IMR-90 (cell line): Measurements from ENCODE around the gene SIX5. TPM values are rescaled to one million over a fixed set of nuclear protein-coding genes. Genes with fewer than 3 reads are reported as not detected.

Source experiments
- ATAC-seq: fragments of 200-7000 bp; cut with Tn5 transposase; 2 replicates; pipeline ENCODE4 v1.9.1; 2020; ENCODE audit warnings: low read depth, mild to moderate bottlenecking, moderate library complexity
- BruUV-seq: library from RNA; stranded (reverse); fragments of 400-500 nt; replicated peaks from 2 replicates; lab custom pipeline; 2021; lab: Mats Ljungman, UMichigan
- CTCF ChIA-PET: fragments of 300-600 bp; formaldehyde crosslinking; extraction: SDS; loops from one replicate; lab custom pipeline; 2021; ENCODE audit warnings: antibody characterized with exemption; lab: Yijun Ruan, JAX
- POLR2A ChIA-PET: fragments of 300-600 bp; sonication (Branson Sonifier 250); formaldehyde crosslinking; loops from one replicate; lab custom pipeline; 2022; ENCODE audit warnings: antibody characterized with exemption; ENCODE audit not compliant: unreplicated experiment; lab: Charles Lee
- DNase-seq: peaks from one replicate; pipeline ENCODE4 v3.0.0; 2013
- H2AFZ ChIP-seq: replicated peaks from 2 replicates; pipeline ENCODE3; 2013; ENCODE audit warnings: low read length, mild to moderate bottlenecking; ENCODE audit not compliant: poor library complexity
- H2AK5ac ChIP-seq: 2 replicates; pipeline ENCODE4 v1.6.1; 2013; ENCODE audit warnings: low read depth, low read length, inconsistent platforms
- H2AK9ac ChIP-seq: replicated peaks from 2 replicates; pipeline ENCODE3; 2013; ENCODE audit warnings: mild to moderate bottlenecking, low read depth, low read length, moderate library complexity; ENCODE audit not compliant: poor library complexity
- H2BK120ac ChIP-seq: 2 replicates; pipeline ENCODE4 v1.6.1; 2013; ENCODE audit warnings: low read depth, low read length, inconsistent platforms
- H2BK15ac ChIP-seq: 3 replicates; pipeline ENCODE4 v1.6.1; 2013; ENCODE audit warnings: low read depth, low read length, inconsistent platforms
- H2BK20ac ChIP-seq: 2 replicates; pipeline ENCODE4 v1.6.1; 2013; ENCODE audit warnings: low read depth, mild to moderate bottlenecking, inconsistent platforms, low read length, moderate library complexity
- H2BK5ac ChIP-seq: 2 replicates; pipeline ENCODE4 v1.6.1; 2013; ENCODE audit warnings: mild to moderate bottlenecking, low read depth, low read length, inconsistent platforms; ENCODE audit not compliant: poor library complexity, severe bottlenecking
- H3K14ac ChIP-seq: replicated peaks from 2 replicates; pipeline ENCODE4 v1.6.1; 2013; ENCODE audit warnings: low read depth, low read length, inconsistent platforms
- H3K18ac ChIP-seq: 2 replicates; pipeline ENCODE4 v1.6.1; 2013; ENCODE audit warnings: low read depth, low read length, control low read depth
- H3K23ac ChIP-seq: 2 replicates; pipeline ENCODE4 v1.6.1; 2013; ENCODE audit warnings: low read depth, low read length, inconsistent platforms
- H3K27ac ChIP-seq: 2 replicates; pipeline ENCODE4 v1.5.1; 2013; ENCODE audit warnings: mild to moderate bottlenecking, control low read depth, low read length; ENCODE audit not compliant: insufficient read depth
- H3K27me3 ChIP-seq: 2 replicates; pipeline ENCODE4 v1.6.1; 2013; ENCODE audit warnings: low read length; ENCODE audit not compliant: control insufficient read depth, insufficient read depth
- H3K36me3 ChIP-seq: 2 replicates; pipeline ENCODE4 v1.6.1; 2013; ENCODE audit warnings: low read length, mixed read lengths; ENCODE audit not compliant: control insufficient read depth, insufficient read depth
- H3K4ac ChIP-seq: 2 replicates; pipeline ENCODE4 v1.6.1; 2013; ENCODE audit warnings: low read depth, low read length, inconsistent platforms
- H3K4me1 ChIP-seq: 2 replicates; pipeline ENCODE4 v1.6.1; 2013; ENCODE audit warnings: low read length, mixed read lengths; ENCODE audit not compliant: control insufficient read depth, insufficient read depth
- H3K4me2 ChIP-seq: 2 replicates; pipeline ENCODE4 v1.6.1; 2013; ENCODE audit warnings: low read depth, mild to moderate bottlenecking, control low read depth, low read length, moderate library complexity
- H3K4me3 ChIP-seq: 2 replicates; pipeline ENCODE4 v1.5.1; 2013; ENCODE audit warnings: low read depth, mild to moderate bottlenecking, control low read depth, low read length, moderate library complexity; ENCODE audit not compliant: insufficient read depth
- H3K56ac ChIP-seq: 2 replicates; pipeline ENCODE4 v1.6.1; 2013; ENCODE audit warnings: low read length, inconsistent platforms; ENCODE audit not compliant: insufficient read depth; ENCODE audit errors: extremely low read depth
- H3K79me1 ChIP-seq, 2 experiments: 2 replicates each; pipeline ENCODE4 v1.6.1; 2013; ENCODE audit warnings: low read length in 2 of 2, inconsistent platforms in 1 of 2, low read depth in 1 of 2
- H3K9ac ChIP-seq: 2 replicates; pipeline ENCODE4 v1.6.1; 2013; ENCODE audit warnings: low read depth, low read length, control low read depth
- H3K9me1 ChIP-seq: 2 replicates; pipeline ENCODE4 v1.6.1; 2013; ENCODE audit warnings: low read length, inconsistent platforms; ENCODE audit not compliant: insufficient read depth
- H3K9me3 ChIP-seq: 2 replicates; pipeline ENCODE4 v1.6.1; 2013; ENCODE audit warnings: low read length; ENCODE audit not compliant: control insufficient read depth, insufficient read depth
- H4K20me1 ChIP-seq: 2 replicates; pipeline ENCODE4 v1.6.1; 2013; ENCODE audit warnings: low read length, inconsistent platforms; ENCODE audit not compliant: insufficient read depth
- H4K5ac ChIP-seq: 2 replicates; pipeline ENCODE4 v1.6.1; 2013; ENCODE audit warnings: mild to moderate bottlenecking, low read depth, low read length, control low read depth
- H4K8ac ChIP-seq, 2 experiments: 2 replicates each; pipeline ENCODE4 v1.6.1; 2013; ENCODE audit warnings: low read depth in 2 of 2, low read length in 2 of 2, control low read depth in 1 of 2, inconsistent platforms in 1 of 2
- H4K91ac ChIP-seq: 2 replicates; pipeline ENCODE4 v1.6.1; 2013; ENCODE audit warnings: low read depth, low read length, inconsistent platforms; ENCODE audit not compliant: insufficient read depth
- CHD1 ChIP-seq: IDR thresholded peaks from 2 replicates; pipeline ENCODE4 v1.6.1; 2012; ENCODE audit warnings: low read depth, low read length, improper control_type of control experiment
- FOS ChIP-seq: fragments of 150-350 bp; IDR thresholded peaks from 2 replicates; pipeline ENCODE4 v1.6.1; 2016; ENCODE audit warnings: low read depth, low read length
- MAFK ChIP-seq: IDR thresholded peaks from 2 replicates; pipeline ENCODE4 v1.6.1; 2012; ENCODE audit warnings: low read depth, low read length, improper control_type of control experiment
- MAZ ChIP-seq: IDR thresholded peaks from 2 replicates; pipeline ENCODE4 v1.6.1; 2012; ENCODE audit warnings: low read depth, mild to moderate bottlenecking, low read length, improper control_type of control experiment, moderate library complexity, borderline replicate concordance
- MXI1 ChIP-seq: IDR thresholded peaks from 2 replicates; pipeline ENCODE4 v1.6.1; 2012; ENCODE audit warnings: low read depth, mild to moderate bottlenecking, low read length, moderate library complexity, borderline replicate concordance
- NFE2L2 ChIP-seq: fragments of 150-350 bp; IDR thresholded peaks from 2 replicates; pipeline ENCODE4 v1.6.1; 2016; ENCODE audit warnings: low read depth, mild to moderate bottlenecking, low read length
- POLR2A ChIP-seq: IDR thresholded peaks from 2 replicates; pipeline ENCODE4 v1.6.1; 2012; ENCODE audit warnings: mild to moderate bottlenecking, low read depth, low read length
- RFX5 ChIP-seq: IDR thresholded peaks from 2 replicates; pipeline ENCODE4 v1.8.0; 2012; ENCODE audit warnings: low read depth, mild to moderate bottlenecking, low read length, moderate library complexity
- WGBS, 2 experiments: methylation state at CpG; one replicate each; pipeline versions ENCODE4 v1.1.5 to v1.1.7; 2013; ENCODE audit warnings: missing lambda C conversion rate in 2 of 2; ENCODE audit not compliant: insufficient read length in 1 of 2; ENCODE audit errors: extremely low coverage in 2 of 2; 5-methylcytosine and 5-hydroxymethylcytosine counted together
- dilution Hi-C: fragments of 300-500 bp; cut with HindIII; formaldehyde crosslinking; loops from one replicate; pipeline ENCODE4 v1.14.3; 2018; ENCODE audit warnings: low sequenced_read_pairs; ENCODE audit not compliant: unreplicated experiment
- in situ Hi-C: fragments of 300-500 bp; cut with MboI; formaldehyde crosslinking; loops from 3 replicates; pipeline ENCODE4 v1.14.3; 2019; ENCODE audit warnings: low sequenced_read_pairs, inconsistent platforms, mixed read lengths
- intact Hi-C: fragments of 100-400 bp; cut with micrococcal nuclease; formaldehyde crosslinking; loops from 2 replicates; pipeline ENCODE4 v1.10.0; 2022
- polyA plus RNA-seq, 3 experiments: library from polyadenylated mRNA; depleted of rRNA; stranded (reverse); fragments of >200 nt; gene quantifications; 2 replicates each; pipeline ENCODE4 v1.2.3, GENCODE V29; 2012; ENCODE audit warnings: low replicate concordance in 1 of 3
- total RNA-seq: library from RNA; depleted of rRNA; stranded (reverse); fragments of >200 nt; gene quantifications from 2 replicates; pipeline ENCODE4 v1.2.3, GENCODE V29; 2012
- TF ChIP-seq, protein P1 (sequence below): fragments of 150-350 bp; IDR thresholded peaks from 2 replicates; pipeline ENCODE4 v1.6.1; 2016; ENCODE audit warnings: low read depth, mild to moderate bottlenecking, low read length, moderate library complexity, borderline replicate concordance
- TF ChIP-seq, protein P2 (sequence below): conservative IDR thresholded peaks from 2 replicates; pipeline ENCODE4 v1.5.1; 2012; ENCODE audit warnings: mild to moderate bottlenecking, low read depth, low read length, improper control_type of control experiment
- TF ChIP-seq, protein P3 (sequence below): fragments of 150-350 bp; IDR thresholded peaks from 2 replicates; pipeline ENCODE4 v1.6.1; 2017; ENCODE audit warnings: mild to moderate bottlenecking, antibody characterized with exemption, low read length, low read depth

SIX5 gene
- total and polyA plus RNA-seq, 2 of the 4 experiments (the other 2 are of a cell fraction) = 0.90 to 15.5 TPM

DNA sequence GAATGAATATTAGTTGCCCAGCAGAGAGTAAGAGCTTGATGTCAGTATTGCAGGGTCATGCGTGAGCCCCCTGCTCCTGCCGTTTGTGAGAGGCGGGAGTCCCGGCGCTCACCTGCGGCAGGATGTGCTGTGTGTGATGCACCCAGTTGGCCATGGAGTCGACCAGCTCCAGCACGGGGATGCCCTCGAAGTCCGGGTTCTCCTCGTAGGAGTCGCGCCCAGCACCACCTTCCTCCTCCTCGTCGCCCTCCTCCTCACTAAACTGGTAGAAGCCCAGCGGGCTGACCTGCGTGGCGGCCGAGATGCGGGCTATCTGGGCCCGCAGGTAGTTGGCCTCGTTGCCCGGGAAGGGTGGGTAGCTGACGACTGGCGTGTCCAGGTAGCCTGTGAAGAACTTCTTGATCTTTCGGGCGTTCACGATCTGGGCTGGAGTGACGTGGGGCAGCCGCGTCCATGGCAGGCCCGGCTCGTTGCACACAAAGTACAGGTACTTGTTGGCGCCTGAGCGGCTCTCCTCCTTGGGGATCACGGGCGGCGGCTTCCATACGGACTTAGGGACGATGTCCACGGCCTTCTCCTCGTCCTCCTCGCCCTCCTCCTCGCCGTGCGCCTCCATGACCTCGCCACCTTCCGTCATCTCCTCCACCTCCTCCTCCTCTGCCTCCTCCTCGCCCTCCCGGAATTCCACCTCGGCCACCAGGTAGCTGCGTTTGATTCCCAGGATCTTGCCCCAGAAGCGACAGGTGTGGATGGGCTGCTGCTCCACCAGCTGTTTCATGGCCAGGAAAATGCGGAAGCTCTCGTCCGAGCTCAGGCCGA is 35.3 kb upstream of the SIX5 start:
- H3K9ac ChIP-seq = no peak overlapping the region
- H3K36me3 ChIP-seq = no peaks in the 10 kb centered on the region
- no peak overlapping the region for H4K91ac ChIP-seq
- DNase-seq = no peak
- H3K56ac ChIP-seq = no peak overlapping the region
- ChIA-PET CTCF (no interaction called here), POLR2A (no interaction called here)
- no peak for TF ChIP-seq POLR2A
- TF ChIP-seq, protein P1, sequence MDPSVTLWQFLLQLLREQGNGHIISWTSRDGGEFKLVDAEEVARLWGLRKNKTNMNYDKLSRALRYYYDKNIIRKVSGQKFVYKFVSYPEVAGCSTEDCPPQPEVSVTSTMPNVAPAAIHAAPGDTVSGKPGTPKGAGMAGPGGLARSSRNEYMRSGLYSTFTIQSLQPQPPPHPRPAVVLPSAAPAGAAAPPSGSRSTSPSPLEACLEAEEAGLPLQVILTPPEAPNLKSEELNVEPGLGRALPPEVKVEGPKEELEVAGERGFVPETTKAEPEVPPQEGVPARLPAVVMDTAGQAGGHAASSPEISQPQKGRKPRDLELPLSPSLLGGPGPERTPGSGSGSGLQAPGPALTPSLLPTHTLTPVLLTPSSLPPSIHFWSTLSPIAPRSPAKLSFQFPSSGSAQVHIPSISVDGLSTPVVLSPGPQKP = no peak
- no peak for TF ChIP-seq RFX5
- TF ChIP-seq, protein P2, sequence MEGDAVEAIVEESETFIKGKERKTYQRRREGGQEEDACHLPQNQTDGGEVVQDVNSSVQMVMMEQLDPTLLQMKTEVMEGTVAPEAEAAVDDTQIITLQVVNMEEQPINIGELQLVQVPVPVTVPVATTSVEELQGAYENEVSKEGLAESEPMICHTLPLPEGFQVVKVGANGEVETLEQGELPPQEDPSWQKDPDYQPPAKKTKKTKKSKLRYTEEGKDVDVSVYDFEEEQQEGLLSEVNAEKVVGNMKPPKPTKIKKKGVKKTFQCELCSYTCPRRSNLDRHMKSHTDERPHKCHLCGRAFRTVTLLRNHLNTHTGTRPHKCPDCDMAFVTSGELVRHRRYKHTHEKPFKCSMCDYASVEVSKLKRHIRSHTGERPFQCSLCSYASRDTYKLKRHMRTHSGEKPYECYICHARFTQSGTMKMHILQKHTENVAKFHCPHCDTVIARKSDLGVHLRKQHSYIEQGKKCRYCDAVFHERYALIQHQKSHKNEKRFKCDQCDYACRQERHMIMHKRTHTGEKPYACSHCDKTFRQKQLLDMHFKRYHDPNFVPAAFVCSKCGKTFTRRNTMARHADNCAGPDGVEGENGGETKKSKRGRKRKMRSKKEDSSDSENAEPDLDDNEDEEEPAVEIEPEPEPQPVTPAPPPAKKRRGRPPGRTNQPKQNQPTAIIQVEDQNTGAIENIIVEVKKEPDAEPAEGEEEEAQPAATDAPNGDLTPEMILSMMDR = no peak
- TF ChIP-seq MXI1 = no peak
- TF ChIP-seq FOS = no peak
- no peak for TF ChIP-seq MAFK
- TF ChIP-seq, protein P3, sequence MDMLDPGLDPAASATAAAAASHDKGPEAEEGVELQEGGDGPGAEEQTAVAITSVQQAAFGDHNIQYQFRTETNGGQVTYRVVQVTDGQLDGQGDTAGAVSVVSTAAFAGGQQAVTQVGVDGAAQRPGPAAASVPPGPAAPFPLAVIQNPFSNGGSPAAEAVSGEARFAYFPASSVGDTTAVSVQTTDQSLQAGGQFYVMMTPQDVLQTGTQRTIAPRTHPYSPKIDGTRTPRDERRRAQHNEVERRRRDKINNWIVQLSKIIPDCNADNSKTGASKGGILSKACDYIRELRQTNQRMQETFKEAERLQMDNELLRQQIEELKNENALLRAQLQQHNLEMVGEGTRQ = no peak
- TF ChIP-seq NFE2L2 = no peak
- TF ChIP-seq CHD1 = no peak
- TF ChIP-seq MAZ = no peak
- WGBS, 2 experiments = 92% methylated on average over 31 of the region's 57 CpGs; no CpG with 5 or more reads in 1 of the 2 experiments
- dilution Hi-C loops (no loop called here), intact Hi-C loops (no loop called here), in situ Hi-C loops (no loop called here)
- H3K4me1 ChIP-seq = peaks cover 8% of the 10 kb centered on the region
- no peaks in the 10 kb centered on the region for H4K20me1 ChIP-seq
- no peak overlapping the region for H2BK5ac ChIP-seq
- H3K4me3 ChIP-seq = no peak overlapping the region
- H2BK15ac ChIP-seq = no peak overlapping the region
- no peak overlapping the region for H4K8ac ChIP-seq
- H3K4me2 ChIP-seq = no peak overlapping the region
- no peak overlapping the region for H2AFZ ChIP-seq
- no peak overlapping the region for H3K27ac ChIP-seq
- BruUV-seq = no TSS peak
- no peak overlapping the region for H3K4ac ChIP-seq
- H2BK120ac ChIP-seq = no peak overlapping the region
- H3K14ac ChIP-seq = no peak overlapping the region
- H2AK9ac ChIP-seq = no peak overlapping the region
- H3K79me1 ChIP-seq = 0 out of 4 replicates have a peak, but pooled peaks cover 0 to 5% of the 10 kb centered on the region in 2 experiments
- peaks cover 4% of the 10 kb centered on the region for H3K9me3 ChIP-seq
- H3K27me3 ChIP-seq = no peaks in the 10 kb centered on the region
- no peak overlapping the region for H3K18ac ChIP-seq
- H2BK20ac ChIP-seq = no peak overlapping the region
- H4K5ac ChIP-seq = no peak overlapping the region
- ATAC-seq = no peak
- 0 out of 2 replicates have a peak, but pooled peaks cover 2% of the 10 kb centered on the region for H3K9me1 ChIP-seq
- H2AK5ac ChIP-seq = 0 out of 2 replicates have a peak overlapping the region, but pooled peaks have one; percentile 63
- no peak overlapping the region for H3K23ac ChIP-seq
